ENCODE measurements around the gene C5AR1. TPM values are rescaled to one million over a fixed set of nuclear protein-coding genes. Genes with fewer than 3 reads are reported as not detected.

The C5AR1 gene
- total RNA-seq, 1 donor from 2014 or later: 3.9 TPM

GRCh38 chr19:47267350-47267759 is 42.3 kb upstream of the C5AR1 start:
- no peak for DNase-seq
- intact Hi-C loops (cut with micrococcal nuclease): no loop called here
- Histone ChIP-seq H3K4me1 (peaks cover 3% of the 10 kb centered on the region), H3K27me3 (ENCODE audit: low read depth) (no peaks in the 10 kb centered on the region), H3K27ac (replicated peaks) (no peak overlapping the region), H3K9me3 (replicated peaks) (no peaks in the 10 kb centered on the region), H3K36me3 (peaks cover 90% of the 10 kb centered on the region), H3K4me3 (no peak overlapping the region)
- no peak for TF ChIP-seq CTCF (IDR thresholded peaks at IDR 0.05; ENCODE audit: borderline replicate concordance)

- DNase-seq: no peak
- intact Hi-C loops (cut with micrococcal nuclease): no loop called here
- TF ChIP-seq CTCF (IDR thresholded peaks at IDR 0.05; ENCODE audit: borderline replicate concordance): no peak
- H3K9me3 ChIP-seq (replicated peaks): no peaks in the 10 kb centered on the region
- no peaks in the 10 kb centered on the region for H3K27me3 ChIP-seq (ENCODE audit: low read depth)
- H3K27ac ChIP-seq (replicated peaks): no peak overlapping the region
- no peak overlapping the region for H3K4me3 ChIP-seq
- H3K36me3 ChIP-seq: peaks cover 84% of the 10 kb centered on the region
- peaks cover 10% of the 10 kb centered on the region for H3K4me1 ChIP-seq
Observed at GRCh38 chr19:47268028-47268427, 41.6 kb upstream of the C5AR1 start.

DNA sequence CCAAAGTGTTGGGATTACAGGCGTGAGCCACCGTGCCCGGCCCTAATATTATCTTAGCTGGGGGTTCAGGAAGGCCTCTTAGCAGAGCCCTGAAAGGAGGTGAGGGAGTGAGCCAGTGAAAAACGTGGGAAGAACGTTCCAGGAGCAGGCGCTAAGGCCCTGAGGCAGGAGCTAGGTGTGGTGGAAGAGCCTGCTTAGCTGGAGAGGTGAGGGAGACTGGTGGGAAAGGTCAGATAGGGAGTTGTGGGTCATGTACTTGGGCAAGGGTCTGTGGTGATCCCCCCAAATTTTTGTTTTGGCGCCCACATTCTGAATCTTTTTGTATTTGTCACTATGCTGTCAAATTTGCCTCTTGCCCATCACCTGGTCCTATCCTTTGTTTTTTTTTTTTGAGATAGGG is 40.1 kb upstream of the C5AR1 start:
- Histone ChIP-seq H3K9me3 (replicated peaks) (no peaks in the 10 kb centered on the region), H3K27me3 (ENCODE audit: low read depth) (no peaks in the 10 kb centered on the region), H3K36me3 (peaks cover 68% of the 10 kb centered on the region), H3K4me1 (peaks cover 20% of the 10 kb centered on the region), H3K4me3 (no peak overlapping the region), H3K27ac (replicated peaks) (no peak overlapping the region)
- no peak for TF ChIP-seq CTCF (IDR thresholded peaks at IDR 0.05; ENCODE audit: borderline replicate concordance)
- no peak for DNase-seq
- intact Hi-C loops (cut with micrococcal nuclease): no loop called here

- Histone ChIP-seq H3K36me3 (peaks cover 60% of the 10 kb centered on the region), H3K9me3 (replicated peaks) (no peaks in the 10 kb centered on the region), H3K4me1 (peaks cover 27% of the 10 kb centered on the region), H3K4me3 (no peak overlapping the region), H3K27me3 (ENCODE audit: low read depth) (no peaks in the 10 kb centered on the region), H3K27ac (replicated peaks) (no peak overlapping the region)
- DNase-seq: no peak
- intact Hi-C loops (cut with micrococcal nuclease): no loop called here
- no peak for TF ChIP-seq CTCF (IDR thresholded peaks at IDR 0.05; ENCODE audit: borderline replicate concordance)
Observed at GRCh38 chr19:47270408-47270807, 39.3 kb upstream of the C5AR1 start.

DNA sequence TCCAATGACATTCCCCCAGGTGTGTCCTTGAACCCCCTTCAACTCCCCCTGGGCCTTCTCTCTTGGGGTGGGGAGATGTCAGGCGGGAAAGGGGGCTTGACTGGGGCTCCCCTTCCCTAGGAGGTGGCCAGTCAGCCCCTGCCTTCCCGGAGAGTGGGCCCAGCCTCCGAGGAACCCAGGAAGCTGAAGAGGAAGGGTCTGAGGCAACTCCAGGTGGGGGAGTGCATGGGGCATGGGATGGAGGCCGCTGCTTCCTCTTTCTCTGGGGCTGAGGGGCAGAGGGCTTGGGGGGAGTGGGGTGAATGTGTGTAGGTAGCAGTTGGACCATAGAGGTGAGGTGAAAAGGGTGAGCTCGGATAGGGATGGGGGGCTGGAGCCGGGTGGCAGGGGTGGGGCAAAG is 37.7 kb upstream of the C5AR1 start:
- no peaks in the 10 kb centered on the region for H3K9me3 ChIP-seq (replicated peaks)
- no peak for TF ChIP-seq CTCF (IDR thresholded peaks at IDR 0.05; ENCODE audit: borderline replicate concordance)
- peaks cover 45% of the 10 kb centered on the region for H3K36me3 ChIP-seq
- no peak for DNase-seq
- peak overlapping the region; percentile 98 for H3K27ac ChIP-seq (replicated peaks)
- no peak overlapping the region for H3K4me3 ChIP-seq
- intact Hi-C loops (cut with micrococcal nuclease): no loop called here
- no peaks in the 10 kb centered on the region for H3K27me3 ChIP-seq (ENCODE audit: low read depth)
- peaks cover 42% of the 10 kb centered on the region for H3K4me1 ChIP-seq

All from left ventricle myocardium inferior (tissue), 1 donor.